Astrocyte (in vitro differentiated cells and primary cell): ENCODE measurements around the gene NHLRC2. TPM values are rescaled to one million over a fixed set of nuclear protein-coding genes. Genes with fewer than 3 reads are reported as not detected.

Source experiments
- DNase-seq: peaks from one replicate; pipeline ENCODE4 v3.0.0-alpha.2; 2010; ENCODE audit warnings: low read depth
- FAIRE-seq: peaks from 2 replicates; lab custom pipeline; 2011; peaks lifted over from hg19 to GRCh38; lab: Jason Lieb, UNC
- H2AFZ ChIP-seq: 2 replicates; pipeline ENCODE4 v1.6.0; 2012; ENCODE audit warnings: low read depth, low read length, inconsistent platforms
- H3K27ac ChIP-seq: 2 replicates; pipeline ENCODE4 v1.5.1; 2011; ENCODE audit warnings: low read depth, low read length, inconsistent platforms
- H3K27me3 ChIP-seq: 2 replicates; pipeline ENCODE4 v1.6.0; 2011; ENCODE audit warnings: low read length, inconsistent platforms; ENCODE audit not compliant: insufficient read depth
- H3K36me3 ChIP-seq: 2 replicates; pipeline ENCODE4 v1.5.1; 2011; ENCODE audit warnings: low read length, inconsistent platforms; ENCODE audit not compliant: insufficient read depth
- H3K4me1 ChIP-seq: 2 replicates; pipeline ENCODE4 v1.5.1; 2011; ENCODE audit warnings: low read length, inconsistent platforms; ENCODE audit not compliant: insufficient read depth
- H3K4me2 ChIP-seq: 2 replicates; pipeline ENCODE4 v1.6.0; 2012; ENCODE audit warnings: low read length, inconsistent platforms
- H3K4me3 ChIP-seq: 2 replicates; pipeline ENCODE4 v1.5.1; 2011; ENCODE audit warnings: low read depth, mild to moderate bottlenecking, low read length, inconsistent platforms; ENCODE audit not compliant: insufficient read depth
- H3K79me2 ChIP-seq: 2 replicates; pipeline ENCODE4 v1.6.0; 2012; ENCODE audit warnings: mild to moderate bottlenecking, low read length, inconsistent platforms; ENCODE audit not compliant: insufficient read depth
- H3K9ac ChIP-seq: 2 replicates; pipeline ENCODE4 v1.6.0; 2012; ENCODE audit warnings: mild to moderate bottlenecking, low read length, inconsistent platforms
- H3K9me3 ChIP-seq: 2 replicates; pipeline ENCODE4 v1.5.1; 2012; ENCODE audit warnings: low read depth, mild to moderate bottlenecking, low read length, inconsistent platforms; ENCODE audit not compliant: insufficient read depth
- H4K20me1 ChIP-seq: 2 replicates; pipeline ENCODE4 v1.6.0; 2012; ENCODE audit warnings: low read length, inconsistent platforms; ENCODE audit not compliant: insufficient read depth
- H3K27ac Mint-ChIP-seq: one replicate; pipeline ENCODE4 v1.8.0; 2021; ENCODE audit warnings: mild to moderate bottlenecking, mixed read lengths; ENCODE audit not compliant: unreplicated experiment
- H3K27me3 Mint-ChIP-seq: one replicate; pipeline ENCODE4 v1.8.0; 2021; ENCODE audit warnings: low read depth, mixed read lengths; ENCODE audit not compliant: unreplicated experiment
- H3K36me3 Mint-ChIP-seq: one replicate; pipeline ENCODE4 v1.8.0; 2021; ENCODE audit warnings: low read depth, mixed read lengths; ENCODE audit not compliant: unreplicated experiment
- H3K4me1 Mint-ChIP-seq: one replicate; pipeline ENCODE4 v1.8.0; 2021; ENCODE audit warnings: low read depth, mixed read lengths; ENCODE audit not compliant: unreplicated experiment
- H3K4me3 Mint-ChIP-seq: one replicate; pipeline ENCODE4 v1.8.0; 2021; ENCODE audit warnings: mild to moderate bottlenecking, moderate library complexity, mixed read lengths; ENCODE audit not compliant: unreplicated experiment
- H3K9me3 Mint-ChIP-seq: one replicate; pipeline ENCODE4 v1.8.0; 2021; ENCODE audit warnings: mild to moderate bottlenecking, mixed read lengths; ENCODE audit not compliant: unreplicated experiment
- CTCF ChIP-seq: IDR thresholded peaks from 2 replicates; pipeline ENCODE4 v1.5.1; 2011; ENCODE audit warnings: low read depth, mild to moderate bottlenecking, inconsistent platforms, low read length, moderate library complexity; ENCODE audit not compliant: insufficient read depth
- EZH2 ChIP-seq: IDR thresholded peaks from 2 replicates; pipeline ENCODE4 v1.6.1; 2012; ENCODE audit warnings: mild to moderate bottlenecking, low read length, inconsistent platforms; ENCODE audit not compliant: insufficient read depth
- total RNA-seq: library from RNA; stranded (reverse); gene quantifications from 2 replicates; pipeline ENCODE4 v1.2.1, GENCODE V29; 2021

Gene NHLRC2
- total RNA-seq, 1 donor from 2014 or later = 16.9 TPM

- peaks cover under 1% of the 10 kb centered on the region for H3K27me3 Mint-ChIP-seq
- Histone ChIP-seq H3K36me3 (no peaks in the 10 kb centered on the region), H3K9ac (no peak overlapping the region), H3K79me2 (no peaks in the 10 kb centered on the region), H3K4me3 (no peak overlapping the region), H3K4me2 (no peak overlapping the region), H3K27me3 (no peaks in the 10 kb centered on the region), H3K4me1 (no peaks in the 10 kb centered on the region), H3K9me3 (no peaks in the 10 kb centered on the region), H3K27ac (no peak overlapping the region), H4K20me1 (no peaks in the 10 kb centered on the region), H2AFZ (no peak overlapping the region)
- DNase-seq (no peak), FAIRE-seq (no peak)
- no peaks in the 10 kb centered on the region for H3K36me3 Mint-ChIP-seq
- H3K4me1 Mint-ChIP-seq = peaks cover 14% of the 10 kb centered on the region
- no peak overlapping the region for H3K4me3 Mint-ChIP-seq
- H3K9me3 Mint-ChIP-seq = peaks cover 7% of the 10 kb centered on the region
- TF ChIP-seq CTCF (no peak), EZH2 (no peak)
- no peak overlapping the region for H3K27ac Mint-ChIP-seq
Observed at GRCh38 chr10:113965683-113966082, 111.2 kb downstream of the NHLRC2 start.

Other genes with a start within 250 kb of the NHLRC2 start
- gene NRAP, start 190.6 kb upstream of the NHLRC2 start, total RNA-seq = not detected in 2 replicates
- gene CASP7, start 174.7 kb upstream of the NHLRC2 start, total RNA-seq = 41.9 and 44.9 TPM in 2 replicates
- not detected in 2 replicates for gene PLEKHS1, start 103.0 kb upstream of the NHLRC2 start, total RNA-seq
- gene DCLRE1A, start 579 bp upstream of the NHLRC2 start, total RNA-seq = 3.7 and 3.8 TPM in 2 replicates
- gene ADRB1, start 189.2 kb downstream of the NHLRC2 start, total RNA-seq = 0.62 and 1.3 TPM in 2 replicates